Panc1 (cell line): ENCODE measurements around the gene NRBP1. TPM values are rescaled to one million over a fixed set of nuclear protein-coding genes. Genes with fewer than 3 reads are reported as not detected.

ENCODE experiments used
- ATAC-seq: fragments of 200-7000 bp; cut with Tn5 transposase; 2 replicates; pipeline ENCODE4 v1.9.1; 2020; ENCODE audit warnings: mild to moderate bottlenecking, moderate library complexity
- BruUV-seq: library from RNA; stranded (reverse); fragments of 400-500 nt; replicated peaks from 2 replicates; lab custom pipeline; 2021; lab: Mats Ljungman, UMichigan
- CTCF ChIA-PET: fragments of 300-600 bp; sonication (Branson Sonifier 250); formaldehyde crosslinking; loops from one replicate; lab custom pipeline; 2022; ENCODE audit warnings: antibody characterized with exemption; lab: Charles Lee
- POLR2A ChIA-PET: fragments of 300-600 bp; sonication (Branson Sonifier 250); formaldehyde crosslinking; loops from one replicate; lab custom pipeline; 2022; ENCODE audit warnings: antibody characterized with exemption; lab: Charles Lee
- DNase-seq: peaks from one replicate; pipeline ENCODE4 v3.0.0-alpha.2; 2010; ENCODE audit warnings: low read depth, low spot score
- H3K27ac ChIP-seq: 2 replicates; pipeline ENCODE4 v1.5.1; 2011; ENCODE audit warnings: mild to moderate bottlenecking, low read length, inconsistent platforms
- H3K27me3 ChIP-seq: fragments of 200-500 bp; sonication (Bioruptor generic); 2 replicates; pipeline ENCODE4 v1.6.0; 2014; ENCODE audit warnings: low read length, inconsistent platforms; ENCODE audit not compliant: control insufficient read depth, insufficient read depth
- H3K36me3 ChIP-seq: fragments of 200-500 bp; sonication (Bioruptor generic); 2 replicates; pipeline ENCODE4 v1.5.1; 2014; ENCODE audit warnings: inconsistent platforms, mild to moderate bottlenecking, low read length, moderate library complexity; ENCODE audit not compliant: control insufficient read depth, insufficient read depth
- H3K4me1 ChIP-seq: 2 replicates; pipeline ENCODE4 v1.5.1; 2011; ENCODE audit warnings: inconsistent platforms, mild to moderate bottlenecking, low read length, moderate library complexity; ENCODE audit not compliant: control insufficient read depth, insufficient read depth
- H3K4me3 ChIP-seq, 2 experiments: 2 replicates each; pipeline ENCODE4 v1.5.1; 2011 to 2012; ENCODE audit warnings: low read depth in 2 of 2, low read length in 2 of 2, mild to moderate bottlenecking in 2 of 2, inconsistent platforms in 1 of 2, moderate library complexity in 1 of 2
- H3K9me3 ChIP-seq: fragments of 200-500 bp; sonication (Bioruptor generic); 2 replicates; pipeline ENCODE4 v1.5.1; 2014; ENCODE audit warnings: low read depth, mild to moderate bottlenecking, inconsistent platforms, low read length, moderate library complexity; ENCODE audit not compliant: control insufficient read depth, insufficient read depth
- CTCF ChIP-seq: fragments of 450-650 bp; IDR thresholded peaks from 2 replicates; pipeline ENCODE4 v1.5.1; 2017; ENCODE audit warnings: mild to moderate bottlenecking
- POLR2AphosphoS5 ChIP-seq: IDR thresholded peaks from 2 replicates; pipeline ENCODE4 v1.6.1; 2012; ENCODE audit warnings: mild to moderate bottlenecking, low read depth, low read length, moderate library complexity
- REST ChIP-seq, 2 experiments: IDR thresholded peaks; 2 replicates each; pipeline ENCODE4 v1.6.1; 2011 to 2012; ENCODE audit warnings: low read depth in 2 of 2, control low read depth in 1 of 2, low read length in 1 of 2, mild to moderate bottlenecking in 1 of 2, moderate library complexity in 1 of 2; ENCODE audit not compliant: insufficient read depth in 1 of 2
- SIN3A ChIP-seq: IDR thresholded peaks from 2 replicates; pipeline ENCODE4 v1.6.1; 2012; ENCODE audit warnings: low read depth, mild to moderate bottlenecking, low read length, moderate library complexity, borderline replicate concordance; ENCODE audit not compliant: insufficient read depth
- TCF7L2 ChIP-seq: IDR thresholded peaks from 2 replicates; pipeline ENCODE4 v1.6.1; 2011; ENCODE audit warnings: mild to moderate bottlenecking, low read depth, low read length, inconsistent platforms
- in situ Hi-C: cut with HindIII; loops from 2 replicates; pipeline ENCODE4 v1.10.0; 2016; ENCODE audit warnings: low sequenced_read_pairs, low pct_unique_long_range_greater_than_20kb
- intact Hi-C: fragments of 100-400 bp; cut with micrococcal nuclease; formaldehyde crosslinking; loops from one replicate; pipeline ENCODE4 v1.10.0; 2022; ENCODE audit not compliant: unreplicated experiment
- total RNA-seq: library from RNA; stranded (reverse); gene quantifications from one replicate; pipeline ENCODE4 v1.2.1, GENCODE V29; 2021; ENCODE audit not compliant: unreplicated experiment

The NRBP1 gene
- total RNA-seq, 1 experiment from 2014 or later, result 103 TPM

GRCh38 chr2:27445155-27445554 is 16.7 kb downstream of the NRBP1 start:
- no peak for DNase-seq
- Histone ChIP-seq H3K9me3 (no peaks in the 10 kb centered on the region), H3K4me1 (no peaks in the 10 kb centered on the region), H3K4me3 (no peak overlapping the region), H3K27me3 (no peaks in the 10 kb centered on the region), H3K36me3 (peaks cover 6% of the 10 kb centered on the region; the same call in 1 of the 2 replicates), H3K27ac (no peak overlapping the region)
- no peak for TF ChIP-seq CTCF
- TF ChIP-seq REST (IDR thresholded peaks at IDR 0.05; ENCODE audit: insufficient read depth in 1 of 2, low read depth in 2 of 2, low read length in 1 of 2), result no peak
- no peak for TF ChIP-seq TCF7L2
- TF ChIP-seq SIN3A, result no peak
- no peak for TF ChIP-seq POLR2AphosphoS5
- no TSS peak for BruUV-seq
- no peak for ATAC-seq
- ChIA-PET CTCF (interaction anchor here (0.6 kb wide), 1 partner anchor 570 kb away, joined by 4 read pairs; no protein-coding TSS in a partner anchor), POLR2A (no interaction called here)
- intact Hi-C loops (no loop called here), in situ Hi-C loops (no loop called here)

DNA sequence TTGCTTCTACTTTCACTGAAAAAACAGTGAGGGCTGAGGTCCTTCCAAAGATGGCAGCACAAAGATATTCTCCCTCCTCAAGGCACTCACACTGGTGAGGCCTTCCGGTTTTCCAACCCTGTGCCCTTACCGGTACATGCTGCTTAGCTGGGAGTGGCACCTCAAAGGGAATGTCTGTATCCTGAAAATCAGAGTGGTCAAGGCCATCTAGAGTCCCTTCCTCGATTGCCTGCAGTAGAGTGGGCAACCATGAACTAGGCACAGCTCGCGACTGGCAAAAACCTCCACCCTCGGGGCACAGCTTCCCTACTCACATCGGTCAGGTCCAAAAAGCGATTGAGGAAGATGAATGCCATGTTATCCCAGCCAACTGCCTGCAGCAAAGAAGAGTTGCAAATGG is 17.2 kb downstream of the NRBP1 start:
- no peaks in the 10 kb centered on the region for H3K27me3 ChIP-seq
- no peak overlapping the region for H3K27ac ChIP-seq
- peaks cover 2% of the 10 kb centered on the region; the same call in 1 of the 2 replicates for H3K36me3 ChIP-seq
- TF ChIP-seq TCF7L2 (no peak), REST (IDR thresholded peaks at IDR 0.05; ENCODE audit: insufficient read depth in 1 of 2, low read depth in 2 of 2, low read length in 1 of 2) (no peak), SIN3A (no peak), POLR2AphosphoS5 (no peak)
- no peaks in the 10 kb centered on the region for H3K9me3 ChIP-seq
- in situ Hi-C loops, result no loop called here
- intact Hi-C loops, result no loop called here
- no peak overlapping the region for H3K4me3 ChIP-seq
- ChIA-PET CTCF (interaction anchor here (0.6 kb wide), 1 partner anchor 569 kb away, joined by 4 read pairs; no protein-coding TSS in a partner anchor), POLR2A (interaction anchor here (0.6 kb wide), 1 partner anchor 101 kb away, joined by 7 read pairs; no protein-coding TSS in a partner anchor)
- BruUV-seq, result no TSS peak
- ATAC-seq (no peak), DNase-seq (no peak)
- no peaks in the 10 kb centered on the region for H3K4me1 ChIP-seq
